ENCODE results near the gene CA10. TPM values are rescaled to one million over a fixed set of nuclear protein-coding genes. Genes with fewer than 3 reads are reported as not detected.

The CA10 gene
- total and polyA plus RNA-seq, 2 of the 4 experiments (the other 2 are of a cell fraction), result not detected

DNA sequence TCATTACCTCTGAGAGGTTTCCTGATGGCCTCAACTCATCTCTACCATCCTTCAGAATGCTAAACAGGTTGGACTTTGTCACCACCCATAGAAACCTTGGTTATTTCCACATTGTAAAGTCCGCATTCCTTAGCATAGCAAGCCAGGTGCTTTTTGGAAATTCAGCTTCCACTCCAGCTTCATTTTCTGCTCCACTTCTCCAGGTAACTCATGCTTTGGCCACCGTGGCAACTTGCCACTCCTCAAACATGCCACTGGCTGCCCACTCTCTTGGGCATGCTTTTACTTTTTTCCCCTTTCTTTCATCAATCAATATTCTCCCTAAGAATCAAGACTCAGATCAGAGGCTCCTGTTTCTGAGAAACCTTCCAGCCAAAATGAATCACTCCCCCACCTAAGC is 203.3 kb downstream of the CA10 start:
- Histone ChIP-seq H2AK9ac (replicated peaks; ENCODE audit: low read depth, low read length, poor library complexity) (no peak overlapping the region), H3K9ac (ENCODE audit: low read depth, low read length) (no peak overlapping the region), H3K9me3 (ENCODE audit: control insufficient read depth, insufficient read depth, low read length) (peaks cover 6% of the 10 kb centered on the region), H3K18ac (ENCODE audit: low read depth, low read length) (no peak overlapping the region), H2BK15ac (ENCODE audit: low read depth, low read length) (no peak overlapping the region), H2BK120ac (ENCODE audit: low read depth, low read length) (no peak overlapping the region), H4K20me1 (ENCODE audit: insufficient read depth, low read length) (no peaks in the 10 kb centered on the region), H3K4me3 (ENCODE audit: insufficient read depth, low read depth, low read length) (no peak overlapping the region), H3K4me1 (ENCODE audit: control insufficient read depth, insufficient read depth, low read length) (no peaks in the 10 kb centered on the region), H2AFZ (replicated peaks; ENCODE audit: low read length, poor library complexity) (no peak overlapping the region), H3K23ac (ENCODE audit: low read depth, low read length) (no peak overlapping the region), H3K56ac (ENCODE audit: extremely low read depth, insufficient read depth, low read length) (no peak overlapping the region), H3K79me1 (ENCODE audit: low read depth in 1 of 2, low read length in 2 of 2) (no peaks in the 10 kb centered on the region), H2BK20ac (ENCODE audit: low read depth, low read length) (no peak overlapping the region), H4K91ac (ENCODE audit: insufficient read depth, low read depth, low read length) (no peak overlapping the region), H2BK5ac (ENCODE audit: low read depth, low read length, poor library complexity, severe bottlenecking) (no peak overlapping the region), H3K27ac (ENCODE audit: insufficient read depth, low read length) (no peak overlapping the region), H4K8ac (ENCODE audit: low read depth in 2 of 2, low read length in 2 of 2) (no peak overlapping the region), H3K27me3 (ENCODE audit: control insufficient read depth, insufficient read depth, low read length) (no peaks in the 10 kb centered on the region), H3K36me3 (ENCODE audit: control insufficient read depth, insufficient read depth, low read length) (no peaks in the 10 kb centered on the region), H4K5ac (ENCODE audit: low read depth, low read length) (no peak overlapping the region), H2AK5ac (ENCODE audit: low read depth, low read length) (no peak overlapping the region), H3K14ac (replicated peaks; ENCODE audit: low read depth, low read length) (no peak overlapping the region), H3K4ac (ENCODE audit: low read depth, low read length) (no peak overlapping the region), H3K4me2 (ENCODE audit: low read depth, low read length) (no peak overlapping the region), H3K9me1 (ENCODE audit: insufficient read depth, low read length) (no peaks in the 10 kb centered on the region)
- no peak for TF ChIP-seq CEBPB (IDR thresholded peaks at IDR 0.05; ENCODE audit: low read depth, low read length)
- TF ChIP-seq NFE2L2 (IDR thresholded peaks at IDR 0.05; ENCODE audit: low read depth, low read length), result no peak
- no peak for TF ChIP-seq RCOR1 (IDR thresholded peaks at IDR 0.05; ENCODE audit: insufficient replicate concordance, low read length)
- no peak for TF ChIP-seq CHD1 (IDR thresholded peaks at IDR 0.05; ENCODE audit: low read depth, low read length)
- TF ChIP-seq MXI1 (IDR thresholded peaks at IDR 0.05; ENCODE audit: borderline replicate concordance, low read depth, low read length), result no peak
- ChIA-PET POLR2A (ENCODE audit: unreplicated experiment) (no interaction called here), CTCF (no interaction called here)
- dilution Hi-C loops (cut with HindIII; ENCODE audit: low sequenced_read_pairs, unreplicated experiment) (no loop called here), in situ Hi-C loops (cut with MboI; ENCODE audit: low sequenced_read_pairs) (no loop called here), intact Hi-C loops (cut with micrococcal nuclease) (no loop called here)
- no peak for DNase-seq
- BruUV-seq (replicated peaks), result no TSS peak
- ATAC-seq (ENCODE audit: low read depth), result no peak
- WGBS, 2 experiments (ENCODE audit: extremely low coverage in 2 of 2, insufficient read length in 1 of 2), result 45% methylated on average over 1 of the region's 2 CpGs; no CpG with 5 or more reads in 1 of the 2 experiments
